HFF-Myc (cell line): ENCODE data around the gene ZNF219.

Source experiments
- DNase-seq: peaks from one replicate; pipeline ENCODE4 v3.0.0-alpha.2; 2011; ENCODE audit warnings: low read depth; ENCODE audit errors: extremely low read depth
- H3K4me3 ChIP-seq: replicated peaks from 2 replicates; pipeline ENCODE4 v1.5.1; 2011; ENCODE audit warnings: low read depth, mild to moderate bottlenecking, control low read depth, low read length
- CTCF ChIP-seq: IDR thresholded peaks from 2 replicates; pipeline ENCODE4 v1.5.1; 2012; ENCODE audit warnings: mild to moderate bottlenecking, low read depth, low read length, control low read depth; ENCODE audit errors: missing control alignments

ZNF219 gene

GRCh38 chr14:21103411-21103709 is 4.9 kb upstream of the ZNF219 start:
- TF ChIP-seq CTCF, result no peak
- no peak for DNase-seq
- peak overlapping the region; percentile 65 for H3K4me3 ChIP-seq

- no peak for TF ChIP-seq CTCF
- peak overlapping the region; percentile 65 for H3K4me3 ChIP-seq
- DNase-seq, result no peak
Observed at GRCh38 chr14:21102521-21103410, 4.3 kb upstream of the ZNF219 start.

GRCh38 chr14:21101802-21102413 is 3.5 kb upstream of the ZNF219 start:
- no peak overlapping the region for H3K4me3 ChIP-seq
- TF ChIP-seq CTCF, result no peak
- no peak for DNase-seq

GRCh38 chr14:21100931-21101330 is 2.5 kb upstream of the ZNF219 start, which contains the start of gene TMEM253:
TMEM253 (plus strand) TSS chr14:21101066; CDS start chr14:21101344, 278 bp downstream.
- no peak for TF ChIP-seq CTCF
- no peak within 1 kb of the TSS for H3K4me3 ChIP-seq
- DNase-seq, result no peak

GRCh38 chr14:21099596-21099985 is 1.1 kb upstream of the ZNF219 start:
- DNase-seq, result no peak
- no peak for TF ChIP-seq CTCF
- H3K4me3 ChIP-seq, result peak overlapping the region; percentile 50

GRCh38 chr14:21098892-21099595 is 589 bp upstream of the ZNF219 start:
- DNase-seq, result no peak
- TF ChIP-seq CTCF, result no peak
- H3K4me3 ChIP-seq, result peak overlapping the region; percentile 50
